Vagina (tissue), 2 donors: ENCODE data around the gene AARSD1.

ENCODE experiments used
- CTCF ChIP-seq, 3 experiments: fragments of 450-650 bp in 2 of 3; fragments of 200-600 bp in 1 of 3; sonication (generic) in 1 of 3; IDR thresholded peaks; one replicate each; pipeline ENCODE4 v1.5.1; 2017 to 2019; ENCODE audit warnings: antibody characterized with exemption in 3 of 3, mild to moderate bottlenecking in 2 of 3, moderate library complexity in 2 of 3
- POLR2A ChIP-seq, 2 donors: fragments of 450-650 bp; IDR thresholded peaks; one replicate each; pipeline ENCODE4 v1.6.1; 2017; ENCODE audit warnings: antibody characterized with exemption in 2 of 2, mild to moderate bottlenecking in 2 of 2, moderate library complexity in 2 of 2

GRCh38 chr17:42944211-42944610, 20.0 kb downstream of the AARSD1 start:
- TF ChIP-seq CTCF (IDR thresholded peaks at IDR 0.05) (no peak), POLR2A (IDR thresholded peaks at IDR 0.05) (no peak)
